ENCODE measurements around the gene SCARF1. TPM values are rescaled to one million over a fixed set of nuclear protein-coding genes. Genes with fewer than 3 reads are reported as not detected.

The SCARF1 gene
- total RNA-seq, 1 donor from 2014 or later = 4.0 TPM

- no peak for TF ChIP-seq CTCF (IDR thresholded peaks at IDR 0.05; ENCODE audit: partially characterized antibody, unreplicated experiment)
- no peak for DNase-seq
- no peak overlapping the region for H3K4me3 Mint-ChIP-seq (ENCODE audit: unreplicated experiment)
- no peaks in the 10 kb centered on the region for H3K4me1 Mint-ChIP-seq (ENCODE audit: low read depth, unreplicated experiment)
- no peak overlapping the region for H3K27ac Mint-ChIP-seq (ENCODE audit: unreplicated experiment)
- H3K27me3 Mint-ChIP-seq (ENCODE audit: unreplicated experiment) = peaks cover 1% of the 10 kb centered on the region
- peaks cover 2% of the 10 kb centered on the region for H3K9me3 Mint-ChIP-seq (ENCODE audit: unreplicated experiment)
- no peaks in the 10 kb centered on the region for H3K36me3 Mint-ChIP-seq (ENCODE audit: unreplicated experiment)
Measured at GRCh38 chr17:1608676-1609075, 36.9 kb downstream of the SCARF1 start.

GRCh38 chr17:1607971-1608320 is 37.6 kb downstream of the SCARF1 start:
- Mint-ChIP-seq H3K4me1 (ENCODE audit: low read depth, unreplicated experiment) (no peaks in the 10 kb centered on the region), H3K27ac (ENCODE audit: unreplicated experiment) (no peak overlapping the region), H3K4me3 (ENCODE audit: unreplicated experiment) (no peak overlapping the region), H3K9me3 (ENCODE audit: unreplicated experiment) (peaks cover 2% of the 10 kb centered on the region), H3K27me3 (ENCODE audit: unreplicated experiment) (peaks cover 1% of the 10 kb centered on the region), H3K36me3 (ENCODE audit: unreplicated experiment) (no peaks in the 10 kb centered on the region)
- TF ChIP-seq CTCF (IDR thresholded peaks at IDR 0.05; ENCODE audit: partially characterized antibody, unreplicated experiment) = no peak
- no peak for DNase-seq

GRCh38 chr17:1606352-1606985 is 39.1 kb downstream of the SCARF1 start:
- TF ChIP-seq CTCF (IDR thresholded peaks at IDR 0.05; ENCODE audit: partially characterized antibody, unreplicated experiment) = no peak
- Mint-ChIP-seq H3K27me3 (ENCODE audit: unreplicated experiment) (peaks cover 1% of the 10 kb centered on the region), H3K4me1 (ENCODE audit: low read depth, unreplicated experiment) (no peaks in the 10 kb centered on the region), H3K27ac (ENCODE audit: unreplicated experiment) (no peak overlapping the region), H3K36me3 (ENCODE audit: unreplicated experiment) (peaks cover 6% of the 10 kb centered on the region), H3K4me3 (ENCODE audit: unreplicated experiment) (no peak overlapping the region), H3K9me3 (ENCODE audit: unreplicated experiment) (peaks cover 2% of the 10 kb centered on the region)
- DNase-seq = no peak

- Mint-ChIP-seq H3K27me3 (ENCODE audit: unreplicated experiment) (no peaks in the 10 kb centered on the region), H3K9me3 (ENCODE audit: unreplicated experiment) (peaks cover 2% of the 10 kb centered on the region), H3K27ac (ENCODE audit: unreplicated experiment) (no peak overlapping the region), H3K36me3 (ENCODE audit: unreplicated experiment) (peaks cover 12% of the 10 kb centered on the region), H3K4me1 (ENCODE audit: low read depth, unreplicated experiment) (no peaks in the 10 kb centered on the region), H3K4me3 (ENCODE audit: unreplicated experiment) (no peak overlapping the region)
- TF ChIP-seq CTCF (IDR thresholded peaks at IDR 0.05; ENCODE audit: partially characterized antibody, unreplicated experiment) = no peak
- DNase-seq = no peak
Measured at GRCh38 chr17:1605681-1606351, 39.7 kb downstream of the SCARF1 start.

- DNase-seq = peak; percentile 29
- no peaks in the 10 kb centered on the region for H3K27me3 Mint-ChIP-seq (ENCODE audit: unreplicated experiment)
- H3K9me3 Mint-ChIP-seq (ENCODE audit: unreplicated experiment) = peaks cover 2% of the 10 kb centered on the region
- H3K4me3 Mint-ChIP-seq (ENCODE audit: unreplicated experiment) = no peak overlapping the region
- TF ChIP-seq CTCF (IDR thresholded peaks at IDR 0.05; ENCODE audit: partially characterized antibody, unreplicated experiment) = no peak
- peaks cover 15% of the 10 kb centered on the region for H3K36me3 Mint-ChIP-seq (ENCODE audit: unreplicated experiment)
- H3K4me1 Mint-ChIP-seq (ENCODE audit: low read depth, unreplicated experiment) = no peaks in the 10 kb centered on the region
- no peak overlapping the region for H3K27ac Mint-ChIP-seq (ENCODE audit: unreplicated experiment)
Measured at GRCh38 chr17:1604831-1605528, 40.6 kb downstream of the SCARF1 start.

All from glutamatergic neuron (in vitro differentiated cells).